Measurements from ENCODE around the gene CLDN9. TPM values are rescaled to one million over a fixed set of nuclear protein-coding genes. Genes with fewer than 3 reads are reported as not detected.

Gene CLDN9, protein sequence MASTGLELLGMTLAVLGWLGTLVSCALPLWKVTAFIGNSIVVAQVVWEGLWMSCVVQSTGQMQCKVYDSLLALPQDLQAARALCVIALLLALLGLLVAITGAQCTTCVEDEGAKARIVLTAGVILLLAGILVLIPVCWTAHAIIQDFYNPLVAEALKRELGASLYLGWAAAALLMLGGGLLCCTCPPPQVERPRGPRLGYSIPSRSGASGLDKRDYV
- not detected for total RNA-seq (ENCODE audit: insufficient read depth, low replicate concordance)

- DNase-seq (ENCODE audit: low spot score): no peak
Measured at GRCh38 chr16:3012828-3013420, at the start of gene CLDN9. CLDN9 (plus strand) TSS chr16:3012923; CDS start chr16:3013363, 440 bp downstream.

GRCh38 chr16:2963074-2963722 lies 49.5 kb upstream of the CLDN9 start:
- no peak for DNase-seq (ENCODE audit: low spot score)

DNA sequence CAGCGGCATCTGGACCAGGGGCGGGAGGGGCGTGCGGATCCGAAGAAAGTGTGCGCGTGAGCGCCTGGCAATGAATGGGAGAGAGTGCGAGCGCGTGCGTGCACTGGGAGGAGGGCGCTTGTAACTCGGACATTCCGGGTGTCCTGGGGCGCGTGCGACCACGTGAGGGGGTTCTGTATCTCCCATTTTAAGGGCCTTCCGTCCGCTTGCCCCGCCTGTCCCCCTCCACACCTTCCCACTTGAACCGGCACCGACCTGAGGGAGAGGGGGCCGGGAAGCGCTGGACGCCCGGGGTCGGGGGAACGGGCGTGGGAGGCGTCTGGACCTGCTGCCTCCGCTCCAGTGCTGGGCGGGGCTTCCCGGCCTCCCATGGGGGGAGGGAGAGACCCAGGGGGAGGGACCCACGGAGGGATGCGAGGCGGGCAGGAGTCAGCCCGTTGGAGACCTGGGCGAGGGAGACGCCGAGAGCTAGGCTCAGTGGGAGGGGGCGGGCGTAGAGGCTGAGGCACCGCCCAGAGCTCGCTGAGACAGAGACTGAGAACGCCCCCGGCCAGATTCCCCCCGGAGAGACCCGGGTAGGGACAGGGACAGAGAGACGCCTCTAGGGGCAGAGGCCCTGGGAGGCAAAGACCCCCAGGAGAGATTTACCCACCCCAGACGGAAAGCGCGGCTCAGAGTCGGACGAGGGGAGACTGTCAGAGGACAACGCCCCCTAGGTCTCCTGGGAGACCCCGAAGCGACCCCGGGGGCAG lies 48.8 kb upstream of the CLDN9 start, which contains the start of gene KREMEN2:
TSS of gene KREMEN2 (plus strand) at position 553 of the 752 bp plus-strand sequence. CDS start 246 bp downstream, outside the sequence.
- no peak for DNase-seq (ENCODE audit: low spot score)

GRCh38 chr16:2964475-2965336 lies 48.0 kb upstream of the CLDN9 start:
- peak; percentile 51 for DNase-seq (ENCODE audit: low spot score)

DNA sequence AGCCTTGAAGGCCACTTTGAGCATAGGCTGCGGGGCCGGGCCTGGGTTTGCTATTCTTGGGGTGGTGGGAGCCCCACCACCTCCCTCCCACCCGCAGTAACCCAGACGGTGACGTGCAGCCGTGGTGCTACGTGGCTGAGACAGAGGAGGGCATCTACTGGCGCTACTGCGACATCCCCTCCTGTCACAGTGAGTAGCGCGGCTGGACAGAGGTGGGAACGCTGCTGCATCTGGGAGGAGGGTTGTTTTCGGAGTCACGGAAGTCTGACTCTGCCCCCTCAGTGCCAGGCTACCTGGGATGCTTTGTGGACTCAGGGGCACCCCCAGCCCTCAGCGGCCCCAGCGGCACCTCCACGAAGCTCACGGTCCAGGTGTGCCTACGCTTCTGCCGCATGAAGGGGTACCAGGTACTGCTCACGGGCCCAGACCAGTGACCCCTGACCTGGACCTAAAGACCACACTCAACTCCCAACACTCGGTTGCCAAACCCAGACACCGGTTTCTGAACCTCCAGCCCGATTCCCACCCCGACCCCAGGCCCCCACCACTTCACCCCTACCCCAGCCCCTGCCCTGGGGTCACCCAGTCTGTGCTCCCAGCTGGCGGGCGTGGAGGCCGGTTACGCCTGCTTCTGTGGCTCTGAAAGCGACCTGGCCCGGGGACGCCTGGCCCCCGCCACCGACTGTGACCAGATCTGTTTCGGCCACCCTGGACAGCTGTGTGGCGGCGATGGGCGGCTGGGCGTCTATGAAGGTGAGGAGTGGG lies 46.5 kb upstream of the CLDN9 start:
- DNase-seq (ENCODE audit: low spot score): no peak

GRCh38 chr16:2966808-2967191 lies 45.9 kb upstream of the CLDN9 start:
- DNase-seq (ENCODE audit: low spot score): no peak

- no peak for DNase-seq (ENCODE audit: low spot score)
Measured at GRCh38 chr16:2967211-2967631, 45.5 kb upstream of the CLDN9 start.

- DNase-seq (ENCODE audit: low spot score): no peak
Measured at GRCh38 chr16:2967721-2968161, 45.0 kb upstream of the CLDN9 start.

DNA sequence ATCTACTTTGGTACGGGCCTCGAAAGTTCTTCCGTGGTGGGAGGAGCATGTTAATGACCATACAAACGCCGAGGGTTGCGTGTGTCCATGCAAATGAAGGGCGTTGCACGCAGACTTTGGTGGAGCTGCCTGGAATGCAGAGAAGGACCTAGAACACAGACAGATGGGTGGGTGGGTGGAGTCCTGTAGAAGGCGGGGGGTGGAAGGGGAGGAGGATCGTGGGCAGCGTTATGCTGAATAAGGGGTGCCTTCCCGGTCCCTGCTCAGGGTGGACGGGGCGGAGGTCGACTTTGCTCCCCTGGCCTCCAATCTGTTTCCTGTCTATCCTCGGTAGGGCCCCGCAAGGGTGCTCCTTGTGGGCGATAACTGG lies 44.4 kb upstream of the CLDN9 start:
- DNase-seq (ENCODE audit: low spot score): no peak

GRCh38 chr16:2968738-2969544 lies 43.8 kb upstream of the CLDN9 start, which contains the start of gene PAQR4:
PAQR4 (plus strand) TSS chr16:2969348; CDS start chr16:2969675, 327 bp downstream.
- peak; percentile 83 for DNase-seq (ENCODE audit: low spot score)

GRCh38 chr16:2969545-2970521 lies 42.9 kb upstream of the CLDN9 start:
- DNase-seq (ENCODE audit: low spot score): no peak

DNA sequence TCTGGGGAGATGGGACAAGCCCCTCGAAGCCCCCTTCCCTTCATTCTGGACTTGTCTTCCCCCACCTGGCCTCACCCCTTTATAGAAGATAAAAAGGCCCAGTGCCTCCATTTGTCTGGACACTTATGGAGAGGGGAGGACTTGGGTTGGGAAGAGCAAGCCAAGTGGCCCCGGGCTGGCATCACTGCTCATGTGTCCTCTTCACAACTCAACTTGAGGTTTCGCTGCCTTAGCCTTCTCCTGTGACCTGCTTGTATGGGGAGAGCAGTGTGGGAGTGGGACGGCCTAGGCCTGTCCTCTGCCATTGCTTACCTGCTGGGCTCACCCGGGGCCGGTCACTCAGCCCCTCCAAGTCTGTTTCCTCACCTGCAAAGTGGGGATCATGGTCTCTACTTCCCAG lies 42.2 kb upstream of the CLDN9 start:
- DNase-seq (ENCODE audit: low spot score): no peak

GRCh38 chr16:2971134-2971984 lies 41.4 kb upstream of the CLDN9 start:
- no peak for DNase-seq (ENCODE audit: low spot score)

DNA sequence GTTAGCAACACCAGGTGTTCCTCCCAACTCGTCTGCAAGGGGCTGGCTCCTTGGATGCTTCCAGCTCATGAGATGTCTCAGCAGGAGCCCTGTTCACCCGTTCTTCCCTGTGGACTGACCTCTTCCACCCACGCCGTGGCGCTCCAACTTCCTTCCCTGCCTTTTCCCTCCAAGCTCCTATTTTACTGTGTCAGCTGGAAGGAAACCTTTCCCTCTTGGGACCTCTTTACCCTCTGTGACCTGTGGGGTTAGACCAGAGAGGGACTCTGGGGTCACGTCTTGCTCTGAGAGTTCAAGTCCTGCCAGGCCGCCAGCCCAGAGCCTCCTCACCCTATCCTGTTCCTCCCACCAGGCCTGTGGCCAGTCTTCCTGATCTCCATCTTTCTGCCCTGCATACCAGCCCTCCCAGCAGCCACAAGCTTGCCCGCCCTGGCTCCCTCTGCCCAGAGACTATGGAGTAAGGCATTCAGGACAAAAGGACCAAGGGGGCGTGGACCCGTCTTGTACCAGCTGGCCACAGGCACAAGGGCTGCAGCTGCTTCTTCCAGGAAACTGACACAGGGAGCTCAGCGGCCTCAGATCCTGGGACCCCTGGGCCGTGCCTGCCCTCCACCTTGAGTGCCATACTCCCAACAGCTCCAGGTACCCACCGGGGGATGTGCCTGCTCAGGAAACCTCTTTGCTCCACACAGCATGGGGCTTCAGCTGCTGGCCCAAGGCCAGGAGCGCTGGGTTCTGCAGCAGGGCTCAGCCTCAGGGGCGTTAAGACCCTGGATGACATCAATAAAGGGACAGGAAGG lies 40.5 kb upstream of the CLDN9 start:
- no peak for DNase-seq (ENCODE audit: low spot score)

GRCh38 chr16:2973093-2973492 lies 39.6 kb upstream of the CLDN9 start:
- DNase-seq (ENCODE audit: low spot score): no peak

- DNase-seq (ENCODE audit: low spot score): no peak
Measured at GRCh38 chr16:2973605-2974318, 39.0 kb upstream of the CLDN9 start.

Data from umbilical cord (tissue), 2 donors.